A549 treated with Hydrocortisone at 1 μM for 4 hours (cell line): Measurements from ENCODE around the gene OR4S2. TPM values are rescaled to one million over a fixed set of nuclear protein-coding genes. Genes with fewer than 3 reads are reported as not detected.

Source experiments
- total RNA-seq: library from RNA; stranded (reverse); fragments of 200-300 nt; extraction: Qiagen RNA extraction; gene quantifications from 5 replicates; pipeline ENCODE4 v1.2.3, GENCODE V29; 2022

The OR4S2 gene
- total RNA-seq = not detected in 5 replicates

GRCh38 chr11:55648027-55648426 lies at the start of gene OR4S2:
OR4S2 (plus strand) TSS chr11:55648327; CDS start chr11:55650904, 2,577 bp downstream.

DNA sequence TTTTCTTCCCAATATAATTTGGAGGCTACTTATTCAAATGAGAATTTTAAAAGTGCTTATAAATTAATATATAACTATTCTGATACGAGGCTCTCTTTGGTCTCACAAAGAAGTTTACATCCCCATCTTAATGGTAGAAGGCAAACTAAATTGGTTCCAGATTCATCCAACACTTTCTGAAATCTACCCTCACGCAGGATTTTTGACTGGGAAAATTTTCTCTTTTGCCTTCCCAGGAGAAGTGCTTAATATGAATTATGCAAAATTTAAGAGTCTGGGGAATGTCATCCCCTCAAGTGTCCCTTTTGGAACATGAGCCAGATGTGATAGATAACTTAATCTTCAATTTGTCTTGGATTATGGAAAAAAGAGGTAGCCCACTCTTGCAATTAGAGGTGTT lies 40.6 kb upstream of the OR4S2 start, which contains the start of gene OR4C11:
Gene OR4C11 (minus strand): TSS at position 101 of the 400 bp plus-strand sequence. CDS start 3,272 bp downstream, outside the sequence.

DNA sequence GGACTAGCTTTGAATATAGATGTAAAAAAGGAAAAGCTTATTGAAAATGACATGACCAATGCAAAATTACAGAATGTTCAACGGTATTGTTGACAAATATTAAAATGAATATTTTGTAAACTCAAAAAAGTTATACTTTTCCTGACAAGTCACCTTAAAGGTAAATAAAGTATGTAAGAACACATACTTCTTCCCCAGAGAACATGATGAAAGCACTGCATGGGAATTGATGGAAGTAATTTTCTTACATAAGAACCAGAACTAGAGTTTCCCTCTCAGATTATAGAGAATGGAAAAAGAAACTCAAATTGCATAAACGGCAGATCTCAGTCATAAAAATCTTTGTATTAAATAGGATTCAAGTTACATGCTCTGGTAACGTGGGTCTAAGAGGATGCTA lies 13.3 kb upstream of the OR4S2 start, which contains the start of gene OR4P4:
Gene OR4P4 (plus strand): TSS at position 301 of the 400 bp plus-strand sequence.

DNA sequence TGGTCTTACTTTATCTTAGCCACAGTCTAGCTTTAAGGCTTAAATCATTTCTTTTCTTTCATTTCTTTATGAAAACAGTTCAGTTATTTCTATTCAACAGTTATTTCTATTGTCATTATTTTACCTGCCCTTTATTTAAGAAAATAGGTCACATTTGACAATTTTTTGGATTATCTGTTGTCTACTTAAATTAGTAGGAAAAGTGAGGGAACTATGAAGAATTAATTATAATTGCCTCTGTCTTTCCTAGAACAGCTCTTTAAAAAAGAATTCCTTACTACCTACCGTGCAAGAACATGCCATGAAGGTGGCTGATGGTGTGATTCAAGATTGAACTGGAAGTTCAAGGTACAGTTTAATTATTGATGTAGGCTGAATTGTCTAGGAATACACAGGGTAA lies 13.8 kb downstream of the OR4S2 start, which contains the start of gene OR4C6:
Gene OR4C6 (plus strand): TSS at position 301 of the 400 bp plus-strand sequence. CDS start 2,966 bp downstream, outside the sequence.

Other genes with a start within 250 kb of the OR4S2 start
- gene OR4C15, start 93.9 kb upstream of the OR4S2 start, total RNA-seq = not detected in 5 replicates
- not detected in 5 replicates for gene OR4C16, start 76.2 kb upstream of the OR4S2 start, total RNA-seq
- gene OR4C11, start 40.7 kb upstream of the OR4S2 start, total RNA-seq = not detected in 5 replicates
- gene OR4P4, start 13.2 kb upstream of the OR4S2 start, total RNA-seq = not detected in 5 replicates
- not detected in 5 replicates for gene OR4C6, start 13.9 kb downstream of the OR4S2 start, total RNA-seq
- gene OR5D13, start 125.1 kb downstream of the OR4S2 start, total RNA-seq = not detected in 5 replicates
- gene OR5D14, start 147.2 kb downstream of the OR4S2 start, total RNA-seq = not detected in 5 replicates
- gene OR5L1, start 163.0 kb downstream of the OR4S2 start, total RNA-seq = not detected in 5 replicates
- gene OR5D18, start 171.3 kb downstream of the OR4S2 start, total RNA-seq = not detected in 5 replicates
- not detected in 5 replicates for gene OR5L2, start 178.9 kb downstream of the OR4S2 start, total RNA-seq
- not detected in 5 replicates for gene OR5D16, start 190.4 kb downstream of the OR4S2 start, total RNA-seq
- not detected in 5 replicates for gene TRIM51, start 235.0 kb downstream of the OR4S2 start, total RNA-seq